Stimulated activated CD8-positive, alpha-beta memory T cell treated with anti-CD3 and anti-CD28 coated beads, Interleukin-2, amount 100 ng/mL, for 1 hour (primary cell): ENCODE results near the gene ZNF536.

Experiments
- DNase-seq, 2 donors: peaks; one replicate each; pipeline ENCODE4 v3.0.0-alpha.2; 2020; ENCODE audit warnings: low read depth in 2 of 2

ZNF536 gene

GRCh38 chr19:30562981-30563380 lies 190.8 kb downstream of the ZNF536 start:
- DNase-seq = no peak

GRCh38 chr19:30563691-30564090 lies 191.5 kb downstream of the ZNF536 start:
- no peak for DNase-seq

- no peak for DNase-seq
Observed at GRCh38 chr19:30564551-30565011, 192.4 kb downstream of the ZNF536 start.

GRCh38 chr19:30565636-30566035 lies 193.5 kb downstream of the ZNF536 start:
- no peak for DNase-seq

GRCh38 chr19:30566681-30567420 lies 194.7 kb downstream of the ZNF536 start:
- no peak for DNase-seq

- no peak for DNase-seq
Observed at GRCh38 chr19:30567536-30568232, 195.5 kb downstream of the ZNF536 start.

GRCh38 chr19:30570194-30570593 lies 198.0 kb downstream of the ZNF536 start:
- DNase-seq = no peak

- no peak for DNase-seq
Observed at GRCh38 chr19:30577551-30578105, 205.4 kb downstream of the ZNF536 start.

GRCh38 chr19:30579419-30579818 lies 207.2 kb downstream of the ZNF536 start:
- DNase-seq = no peak

GRCh38 chr19:30580673-30581072 lies 208.5 kb downstream of the ZNF536 start:
- DNase-seq = no peak

GRCh38 chr19:30584090-30584489 lies 211.9 kb downstream of the ZNF536 start:
- DNase-seq = no peak

GRCh38 chr19:30587869-30588268 lies 215.7 kb downstream of the ZNF536 start:
- no peak for DNase-seq

GRCh38 chr19:30590596-30591229 lies 218.5 kb downstream of the ZNF536 start:
- no peak for DNase-seq

GRCh38 chr19:30593356-30593755 lies 221.2 kb downstream of the ZNF536 start:
- DNase-seq = no peak

- no peak for DNase-seq
Observed at GRCh38 chr19:30593975-30594745, 222.0 kb downstream of the ZNF536 start.

GRCh38 chr19:30596268-30596667 lies 224.1 kb downstream of the ZNF536 start:
- DNase-seq = no peak

- DNase-seq = no peak
Observed at GRCh38 chr19:30596813-30597399, 224.7 kb downstream of the ZNF536 start.

- DNase-seq = no peak
Observed at GRCh38 chr19:30598688-30599087, 226.5 kb downstream of the ZNF536 start.

GRCh38 chr19:30602661-30603350 lies 230.6 kb downstream of the ZNF536 start:
- no peak for DNase-seq

GRCh38 chr19:30604657-30605056 lies 232.5 kb downstream of the ZNF536 start:
- DNase-seq = no peak

- no peak for DNase-seq
Observed at GRCh38 chr19:30605333-30605732, 233.1 kb downstream of the ZNF536 start.
